ENCODE measurements around the gene IDH3A. TPM values are rescaled to one million over a fixed set of nuclear protein-coding genes. Genes with fewer than 3 reads are reported as not detected.

IDH3A gene
- total RNA-seq, 6 experiments from 2014 or later: 67.3 to 82.1 (median 78.3) TPM

GRCh38 chr15:78108300-78109084, 40.7 kb upstream of the IDH3A start:
- H3K36me3 Mint-ChIP-seq (ENCODE audit: low read depth): no peaks in the 10 kb centered on the region
- peaks cover 19% of the 10 kb centered on the region for H3K27me3 Mint-ChIP-seq (ENCODE audit: insufficient read depth)
- H3K9me3 Mint-ChIP-seq: no peaks in the 10 kb centered on the region
- DNase-seq: peak; percentile 83
- H3K27ac Mint-ChIP-seq: no peak overlapping the region
- peak; percentile 96 for TF ChIP-seq CTCF (IDR thresholded peaks at IDR 0.05)
- no peak overlapping the region for H3K4me3 Mint-ChIP-seq
- peaks cover 11% of the 10 kb centered on the region for H3K4me1 Mint-ChIP-seq (ENCODE audit: low read depth)

GRCh38 chr15:78109156-78109555, 40.0 kb upstream of the IDH3A start:
- no peak overlapping the region for H3K4me3 Mint-ChIP-seq
- peaks cover 11% of the 10 kb centered on the region for H3K4me1 Mint-ChIP-seq (ENCODE audit: low read depth)
- no peak for DNase-seq
- no peaks in the 10 kb centered on the region for H3K36me3 Mint-ChIP-seq (ENCODE audit: low read depth)
- peaks cover 19% of the 10 kb centered on the region for H3K27me3 Mint-ChIP-seq (ENCODE audit: insufficient read depth)
- H3K27ac Mint-ChIP-seq: no peak overlapping the region
- no peak for TF ChIP-seq CTCF (IDR thresholded peaks at IDR 0.05)
- H3K9me3 Mint-ChIP-seq: no peaks in the 10 kb centered on the region

GRCh38 chr15:78110096-78110495, 39.1 kb upstream of the IDH3A start:
- Mint-ChIP-seq H3K36me3 (ENCODE audit: low read depth) (no peaks in the 10 kb centered on the region), H3K4me1 (ENCODE audit: low read depth) (peaks cover 11% of the 10 kb centered on the region), H3K4me3 (no peak overlapping the region), H3K27ac (no peak overlapping the region), H3K27me3 (ENCODE audit: insufficient read depth) (peaks cover 16% of the 10 kb centered on the region), H3K9me3 (no peaks in the 10 kb centered on the region)
- no peak for DNase-seq
- TF ChIP-seq CTCF (IDR thresholded peaks at IDR 0.05): no peak

GRCh38 chr15:78110916-78111475, 38.2 kb upstream of the IDH3A start:
- Mint-ChIP-seq H3K27me3 (ENCODE audit: insufficient read depth) (peaks cover 16% of the 10 kb centered on the region), H3K4me3 (no peak overlapping the region), H3K27ac (no peak overlapping the region), H3K9me3 (no peaks in the 10 kb centered on the region), H3K4me1 (ENCODE audit: low read depth) (peaks cover 7% of the 10 kb centered on the region), H3K36me3 (ENCODE audit: low read depth) (no peaks in the 10 kb centered on the region)
- TF ChIP-seq CTCF (IDR thresholded peaks at IDR 0.05): no peak
- no peak for DNase-seq

GRCh38 chr15:78111788-78112187, 37.4 kb upstream of the IDH3A start:
- H3K27me3 Mint-ChIP-seq (ENCODE audit: insufficient read depth): peaks cover 13% of the 10 kb centered on the region
- H3K9me3 Mint-ChIP-seq: no peaks in the 10 kb centered on the region
- H3K4me1 Mint-ChIP-seq (ENCODE audit: low read depth): no peaks in the 10 kb centered on the region
- no peak overlapping the region for H3K27ac Mint-ChIP-seq
- H3K36me3 Mint-ChIP-seq (ENCODE audit: low read depth): no peaks in the 10 kb centered on the region
- no peak for TF ChIP-seq CTCF (IDR thresholded peaks at IDR 0.05)
- no peak for DNase-seq
- H3K4me3 Mint-ChIP-seq: no peak overlapping the region
